ENCODE results near the gene ECHS1. TPM values are rescaled to one million over a fixed set of nuclear protein-coding genes. Genes with fewer than 3 reads are reported as not detected.

The ECHS1 gene
- total and polyA plus RNA-seq, 9 of the 15 experiments (the other 6 are each of a cell fraction or from before 2014, with no cell fraction given), result 16.6 to 100 (median 68.1) TPM

DNA sequence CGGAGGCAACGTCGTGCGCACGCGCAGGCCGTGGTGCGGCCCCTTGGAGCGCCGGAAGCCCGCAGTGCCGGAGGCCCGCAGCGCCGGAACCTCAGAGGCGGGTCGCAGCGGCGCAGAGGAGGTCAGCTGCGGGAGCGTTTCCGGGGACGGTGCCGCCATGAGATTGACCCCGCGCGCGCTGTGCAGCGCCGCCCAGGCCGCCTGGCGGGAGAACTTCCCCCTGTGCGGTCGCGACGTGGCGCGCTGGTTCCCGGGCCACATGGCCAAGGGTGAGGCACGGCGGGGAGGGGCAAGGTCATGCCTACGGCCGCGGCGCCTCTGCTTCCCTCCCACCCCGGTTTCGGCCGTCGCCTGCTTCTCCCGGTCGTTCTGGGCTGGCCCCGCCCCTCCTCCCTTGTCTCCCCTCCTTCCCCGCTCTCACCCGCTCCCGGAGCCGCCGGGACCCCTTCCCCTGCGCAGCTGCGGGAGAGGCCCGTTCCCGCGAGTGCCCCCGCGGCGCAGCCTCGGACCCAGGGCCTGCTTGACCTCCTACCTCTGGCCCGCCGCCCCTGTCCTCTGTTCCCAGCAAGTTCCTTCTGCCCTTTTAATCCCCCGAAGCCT lies 21.0 kb upstream of the ECHS1 start, which contains the start of gene MTG1 (continued):
- TF ChIP-seq ZNF778 (CRISPR knock-in tag; IDR thresholded peaks at IDR 0.05), result no peak
- TF ChIP-seq FOSL1 (tag; conservative IDR thresholded peaks at IDR 0.05), result peak; percentile 43; the same call in 1 of the 2 replicates
- TF ChIP-seq NR4A1 (CRISPR knock-in tag; IDR thresholded peaks at IDR 0.05), result no peak
- no peak for TF ChIP-seq NR4A1 (tag; IDR thresholded peaks at IDR 0.05)
- peak; percentile 95 to 98 for TF ChIP-seq E2F6 (IDR thresholded peaks at IDR 0.05; ENCODE audit: borderline replicate concordance in 1 of 2, extremely low read depth in 1 of 2, insufficient read depth in 1 of 2, insufficient read length in 1 of 2, low read depth in 1 of 2, low read length in 1 of 2, poor library complexity in 1 of 2, severe bottlenecking in 1 of 2)
- no peak for TF ChIP-seq MEF2A (IDR thresholded peaks at IDR 0.05; ENCODE audit: control insufficient read depth, low read depth, low read length)
- peak; percentile 90 for TF ChIP-seq ZNF511 (CRISPR knock-in tag; IDR thresholded peaks at IDR 0.05)
- TF ChIP-seq UBTF (IDR thresholded peaks at IDR 0.05; ENCODE audit: borderline replicate concordance in 1 of 2, low read depth in 2 of 2, low read length in 2 of 2), result peak; percentile 63 to 89; a peak in 2 of 4 replicates
- TF ChIP-seq, protein P1, sequence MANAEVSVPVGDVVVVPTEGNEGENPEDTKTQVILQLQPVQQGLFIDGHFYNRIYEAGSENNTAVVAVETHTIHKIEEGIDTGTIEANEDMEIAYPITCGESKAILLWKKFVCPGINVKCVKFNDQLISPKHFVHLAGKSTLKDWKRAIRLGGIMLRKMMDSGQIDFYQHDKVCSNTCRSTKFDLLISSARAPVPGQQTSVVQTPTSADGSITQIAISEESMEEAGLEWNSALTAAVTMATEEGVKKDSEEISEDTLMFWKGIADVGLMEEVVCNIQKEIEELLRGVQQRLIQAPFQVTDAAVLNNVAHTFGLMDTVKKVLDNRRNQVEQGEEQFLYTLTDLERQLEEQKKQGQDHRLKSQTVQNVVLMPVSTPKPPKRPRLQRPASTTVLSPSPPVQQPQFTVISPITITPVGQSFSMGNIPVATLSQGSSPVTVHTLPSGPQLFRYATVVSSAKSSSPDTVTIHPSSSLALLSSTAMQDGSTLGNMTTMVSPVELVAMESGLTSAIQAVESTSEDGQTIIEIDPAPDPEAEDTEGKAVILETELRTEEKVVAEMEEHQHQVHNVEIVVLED (CRISPR knock-in tag; IDR thresholded peaks at IDR 0.05), result peak; percentile 84
- no peak for TF ChIP-seq BCL6 (CRISPR knock-in tag; IDR thresholded peaks at IDR 0.05)
- peak in 1 of 2 experiments; percentile 78; a peak in 2 of 4 replicates for TF ChIP-seq KDM4B (IDR thresholded peaks at IDR 0.05; ENCODE audit: borderline replicate concordance in 2 of 2, low read depth in 1 of 2)
- no peak for TF ChIP-seq TAL1 (IDR thresholded peaks at IDR 0.05)
- 0 out of 2 replicates have a peak, but pooled peaks have one; percentile 7 for TF ChIP-seq BCOR (IDR thresholded peaks at IDR 0.05)
- TF ChIP-seq FOXO4 (CRISPR knock-in tag; IDR thresholded peaks at IDR 0.05), result no peak
- TF ChIP-seq NR2C1 (IDR thresholded peaks at IDR 0.05), result peak; percentile 96
- TF ChIP-seq NR2C1 (tag; IDR thresholded peaks at IDR 0.05), result peak; percentile 98
- peak; percentile 17; the same call in 1 of the 2 replicates for TF ChIP-seq RAD51 (IDR thresholded peaks at IDR 0.05; ENCODE audit: borderline replicate concordance, low read depth)
